Measurements from ENCODE around the gene OR52N1.

DNA sequence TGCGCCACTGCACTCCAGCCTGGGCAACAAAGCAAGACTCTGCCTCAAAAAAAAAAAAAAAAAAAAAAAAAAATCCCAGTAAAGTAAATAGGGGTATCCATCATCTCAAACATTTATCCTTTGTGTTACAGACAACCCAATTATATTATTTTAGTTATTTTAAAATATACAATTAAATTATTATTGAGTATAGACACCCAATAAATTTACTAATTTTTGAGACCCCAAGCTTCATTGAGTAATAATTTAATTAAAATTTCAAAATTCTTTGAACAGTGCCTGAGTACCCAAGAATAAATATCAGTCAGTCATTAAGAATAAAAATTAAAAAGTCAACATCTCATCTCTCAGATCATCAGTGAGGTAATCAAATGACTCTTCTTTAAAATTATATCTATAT, 37.1 kb downstream of the OR52N1 start, which contains the start of gene OR52N4:
- no peak for TF ChIP-seq POLR2A (IDR thresholded peaks at IDR 0.05; ENCODE audit: low read depth)
- TF ChIP-seq, protein P1, sequence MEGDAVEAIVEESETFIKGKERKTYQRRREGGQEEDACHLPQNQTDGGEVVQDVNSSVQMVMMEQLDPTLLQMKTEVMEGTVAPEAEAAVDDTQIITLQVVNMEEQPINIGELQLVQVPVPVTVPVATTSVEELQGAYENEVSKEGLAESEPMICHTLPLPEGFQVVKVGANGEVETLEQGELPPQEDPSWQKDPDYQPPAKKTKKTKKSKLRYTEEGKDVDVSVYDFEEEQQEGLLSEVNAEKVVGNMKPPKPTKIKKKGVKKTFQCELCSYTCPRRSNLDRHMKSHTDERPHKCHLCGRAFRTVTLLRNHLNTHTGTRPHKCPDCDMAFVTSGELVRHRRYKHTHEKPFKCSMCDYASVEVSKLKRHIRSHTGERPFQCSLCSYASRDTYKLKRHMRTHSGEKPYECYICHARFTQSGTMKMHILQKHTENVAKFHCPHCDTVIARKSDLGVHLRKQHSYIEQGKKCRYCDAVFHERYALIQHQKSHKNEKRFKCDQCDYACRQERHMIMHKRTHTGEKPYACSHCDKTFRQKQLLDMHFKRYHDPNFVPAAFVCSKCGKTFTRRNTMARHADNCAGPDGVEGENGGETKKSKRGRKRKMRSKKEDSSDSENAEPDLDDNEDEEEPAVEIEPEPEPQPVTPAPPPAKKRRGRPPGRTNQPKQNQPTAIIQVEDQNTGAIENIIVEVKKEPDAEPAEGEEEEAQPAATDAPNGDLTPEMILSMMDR (IDR thresholded peaks at IDR 0.05) = no peak
